HG03066 (cell line): ENCODE data around the gene CCDC188.

ENCODE experiments used
- ATAC-seq: cut with Tn5 transposase; IDR thresholded peaks from one replicate; pipeline ENCODE4 v1.9.1; 2021; ENCODE audit warnings: low read depth; ENCODE audit not compliant: unreplicated experiment

The CCDC188 gene

DNA sequence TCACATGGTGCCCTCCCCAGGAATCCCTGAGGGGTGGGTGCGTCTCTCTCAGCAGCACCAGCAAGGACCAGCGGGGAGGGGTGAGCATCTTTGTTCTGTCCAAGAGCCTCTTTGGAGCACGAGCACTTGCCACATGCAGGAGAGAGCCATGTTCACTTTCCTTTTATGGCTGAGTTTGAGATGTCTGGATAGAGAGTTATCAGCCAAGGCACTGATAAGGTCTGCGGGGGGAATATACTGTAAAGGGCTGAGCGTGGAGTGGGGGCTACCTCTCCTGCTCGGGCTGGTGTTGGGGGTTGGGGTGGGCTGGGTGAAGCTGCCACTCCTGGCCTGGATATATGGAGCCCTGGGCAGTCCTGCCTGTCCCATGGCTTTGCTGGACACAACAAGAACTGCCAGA, 34.9 kb upstream of the CCDC188 start:
- no peak for ATAC-seq

DNA sequence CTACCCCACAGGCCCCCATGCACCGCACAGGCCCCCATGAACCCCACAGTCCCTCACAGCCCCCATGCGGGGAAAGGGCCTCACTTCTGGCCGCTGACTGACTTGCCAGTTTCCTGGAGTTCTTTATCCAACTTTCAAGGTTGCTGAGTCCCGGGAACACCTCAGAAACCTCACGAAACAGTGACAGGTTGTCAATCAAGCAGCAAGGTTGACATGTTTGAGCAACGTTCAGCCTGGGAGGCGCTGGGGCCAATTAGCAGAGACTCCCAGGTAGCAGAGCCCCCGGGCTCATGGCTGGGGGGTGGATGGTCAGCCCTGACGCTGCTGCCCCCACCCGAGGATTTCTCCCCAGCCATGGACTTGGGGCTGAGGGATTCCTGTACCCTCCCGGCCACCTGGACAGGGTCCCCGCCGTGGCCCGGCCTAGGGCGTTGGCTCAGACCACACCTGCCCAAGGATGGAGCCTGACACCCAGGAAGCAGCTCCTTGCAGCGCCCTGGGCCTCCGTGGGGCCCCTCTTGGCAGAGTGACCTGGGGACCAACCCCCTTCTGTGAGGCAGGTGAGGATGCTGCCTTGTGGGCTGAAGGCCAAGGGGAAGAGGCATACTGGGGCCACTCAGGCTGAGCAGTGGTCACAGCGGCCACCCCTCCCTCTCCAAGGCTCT, 33.8 kb upstream of the CCDC188 start:
- ATAC-seq, result no peak

DNA sequence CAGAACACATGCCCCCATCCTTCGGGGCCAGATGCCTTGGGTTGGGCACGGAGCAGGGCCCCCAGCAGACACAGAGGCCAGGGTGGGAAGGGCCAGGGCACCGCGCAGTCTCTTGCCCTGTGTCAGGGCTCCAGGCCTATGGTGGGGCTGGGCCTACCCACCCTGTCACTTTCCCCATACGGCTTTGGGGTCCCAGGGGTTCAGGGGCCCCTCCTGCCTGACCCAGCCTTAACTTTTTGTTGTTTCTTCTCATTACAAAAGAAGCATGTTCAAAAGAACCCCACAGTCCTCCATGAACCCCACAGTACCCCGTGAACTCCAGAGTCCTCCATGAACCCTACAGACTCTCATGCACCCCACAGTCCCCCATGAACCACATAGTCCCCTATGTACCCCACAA, 33.0 kb upstream of the CCDC188 start:
- ATAC-seq, result no peak

DNA sequence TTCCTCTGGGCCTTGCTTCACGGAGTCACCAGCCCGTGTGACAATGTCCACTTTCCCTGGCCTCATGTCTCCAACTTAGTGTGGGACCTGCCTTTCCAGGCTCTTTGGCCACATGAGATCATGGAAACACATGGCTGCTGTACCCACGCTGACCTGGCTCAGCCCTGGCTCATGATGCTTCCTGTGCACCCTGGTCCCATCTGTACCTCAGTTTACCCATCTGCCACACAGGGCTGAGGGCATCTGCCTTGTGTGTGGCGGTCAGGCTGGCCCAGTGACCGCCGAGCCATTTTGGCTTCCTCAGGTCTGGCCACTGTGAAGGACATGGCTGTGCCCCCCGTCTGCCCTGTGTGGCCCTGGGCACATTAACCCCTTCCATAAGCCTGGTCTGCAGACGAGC, 32.2 kb upstream of the CCDC188 start:
- no peak for ATAC-seq

DNA sequence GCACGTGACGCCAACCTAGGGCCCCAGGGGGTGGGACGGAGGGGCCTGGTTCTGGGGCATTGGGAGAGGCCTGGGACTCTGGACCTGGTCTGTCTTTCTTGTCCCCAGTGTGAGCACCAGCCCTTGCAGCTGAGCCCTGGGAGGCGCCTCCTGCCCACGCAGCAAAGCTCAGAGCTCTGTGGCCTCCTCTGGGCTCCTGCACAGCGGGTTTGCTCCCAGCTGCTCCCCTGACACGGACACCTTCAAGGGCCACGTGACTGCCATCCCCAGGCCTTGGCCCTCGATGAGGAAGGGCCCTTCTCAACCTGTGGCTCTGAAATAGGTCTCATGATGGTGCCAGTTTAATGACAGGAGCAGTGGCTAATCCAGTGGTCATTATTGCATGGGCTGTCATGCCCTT, 31.5 kb upstream of the CCDC188 start:
- no peak for ATAC-seq

DNA sequence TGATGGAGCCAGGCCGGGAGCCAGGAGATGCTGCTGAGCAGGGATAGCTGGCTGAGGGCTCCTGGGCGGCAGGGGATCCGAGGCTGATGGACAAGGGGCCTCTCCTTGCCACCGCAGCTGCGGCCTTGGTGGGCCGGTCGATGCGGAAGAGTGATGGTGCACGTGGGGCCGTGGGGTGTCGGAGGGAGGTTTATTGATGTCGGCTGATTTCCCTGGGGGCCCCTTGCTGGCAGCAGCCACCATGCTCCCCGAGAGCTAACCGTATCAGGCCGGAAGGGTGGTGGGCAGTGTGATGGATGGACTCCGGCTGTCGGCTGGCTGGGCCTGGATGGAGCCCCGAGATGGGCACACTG, 31.0 kb upstream of the CCDC188 start:
- ATAC-seq, result no peak

DNA sequence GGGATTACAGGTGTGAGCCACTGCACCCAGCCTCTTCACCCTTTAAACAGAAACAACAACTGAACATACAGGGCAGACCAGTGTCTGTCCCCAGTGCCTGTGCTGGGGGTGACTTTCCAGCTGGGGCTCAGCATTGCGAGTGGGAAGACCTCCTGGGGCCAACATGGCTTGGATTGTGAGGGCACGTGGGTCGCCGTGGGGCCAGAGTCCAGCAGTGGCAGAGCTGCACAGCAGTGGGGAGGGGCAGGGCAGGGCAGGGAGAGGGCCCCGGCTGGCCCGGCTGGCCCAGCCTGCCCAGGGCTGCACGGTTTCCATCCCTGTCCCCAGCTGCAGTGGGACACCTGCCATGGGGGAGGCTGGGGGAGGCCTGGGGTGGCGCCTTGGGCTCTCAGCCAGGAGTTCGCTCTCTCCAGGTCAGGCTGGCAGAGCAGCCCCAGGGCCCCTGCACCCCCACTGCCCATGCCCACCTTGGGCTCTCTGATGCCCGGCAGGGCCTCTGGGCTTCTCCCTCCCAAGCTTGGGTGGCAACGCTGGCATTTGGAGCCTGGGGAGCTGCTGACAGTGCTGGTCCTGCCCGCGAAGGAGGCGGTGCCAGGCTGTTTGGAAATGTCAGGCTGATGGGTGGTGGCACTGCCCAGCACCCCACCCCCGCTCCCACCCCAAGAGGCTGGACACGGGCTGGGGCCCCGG, 30.5 kb upstream of the CCDC188 start:
- ATAC-seq, result no peak

DNA sequence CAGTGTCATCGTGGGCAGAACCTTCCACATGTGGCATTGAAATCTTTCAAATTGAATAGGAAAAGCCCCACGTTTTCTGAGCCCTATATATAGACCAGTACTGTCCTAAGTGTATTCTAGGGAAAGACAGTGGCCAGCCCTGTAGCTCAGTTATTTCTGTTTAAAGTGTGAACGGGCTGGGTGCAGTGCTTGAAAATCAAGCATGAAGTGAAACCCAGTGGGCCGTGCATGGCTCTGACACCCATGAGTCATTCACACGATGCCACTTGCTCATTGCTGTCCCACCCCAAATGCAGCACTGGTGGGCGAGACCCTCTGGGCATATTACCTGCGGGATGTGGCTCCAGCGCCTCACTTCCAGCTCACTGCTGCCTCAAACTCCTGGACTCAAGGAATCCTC, 29.8 kb upstream of the CCDC188 start:
- ATAC-seq, result no peak

DNA sequence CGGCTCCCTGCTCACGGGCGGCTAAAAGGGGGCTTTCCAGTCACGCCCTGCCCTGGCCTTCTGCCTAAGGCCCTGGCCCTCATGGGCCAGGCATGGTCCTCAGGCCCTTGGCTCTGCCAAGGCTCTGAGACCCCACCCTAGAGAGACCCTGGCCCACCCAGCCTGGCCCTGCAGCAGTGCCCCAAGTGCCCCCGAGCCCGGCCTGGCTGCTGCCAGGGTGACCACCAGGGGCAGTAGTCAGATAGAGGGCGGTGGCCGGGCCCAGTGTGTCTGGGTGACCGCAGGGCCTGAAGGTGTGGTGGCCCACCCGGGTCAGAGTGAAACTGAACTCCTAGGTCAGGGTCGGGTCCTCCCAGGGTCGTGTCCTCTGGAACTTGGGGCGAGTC, 29.4 kb upstream of the CCDC188 start:
- ATAC-seq, result no peak

DNA sequence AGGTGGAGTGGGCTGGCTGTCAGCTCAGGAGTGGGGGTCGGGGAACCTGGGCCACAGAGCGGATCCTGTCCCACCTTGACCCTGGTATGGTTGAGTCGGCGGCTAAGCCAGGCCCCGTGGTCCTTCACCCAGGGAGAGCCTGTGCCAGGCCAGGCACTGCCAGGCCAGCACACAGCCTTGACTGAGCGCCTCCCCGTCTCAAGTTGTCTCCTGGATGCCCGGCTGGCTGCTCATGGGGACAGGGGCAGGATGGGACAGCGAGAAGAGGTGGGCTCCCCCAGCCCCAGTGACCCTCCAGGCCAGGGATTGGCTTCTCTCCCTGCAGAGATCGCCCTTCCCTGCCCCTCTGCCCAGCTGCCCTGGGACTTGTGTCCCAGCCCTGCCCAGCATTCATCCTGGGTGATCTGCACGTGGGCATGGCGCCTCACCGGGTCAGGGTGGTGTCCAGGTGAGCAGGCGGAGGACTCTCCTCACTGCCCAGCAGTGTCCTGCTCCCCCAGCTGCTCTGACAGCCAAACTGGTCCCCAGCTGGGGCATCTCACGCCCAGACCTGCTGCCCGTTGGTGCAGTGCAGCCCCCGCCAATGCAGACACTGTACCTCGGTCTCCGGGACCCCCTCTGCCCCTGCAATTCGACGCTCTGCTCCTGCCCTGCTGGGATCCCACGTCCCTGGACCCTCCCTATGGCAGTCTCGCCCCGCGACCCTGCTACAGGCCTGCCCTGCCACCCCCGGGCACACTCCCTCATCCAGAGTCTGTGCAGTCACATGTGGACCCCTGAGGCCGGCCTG, 28.8 kb upstream of the CCDC188 start:
- ATAC-seq, result no peak

DNA sequence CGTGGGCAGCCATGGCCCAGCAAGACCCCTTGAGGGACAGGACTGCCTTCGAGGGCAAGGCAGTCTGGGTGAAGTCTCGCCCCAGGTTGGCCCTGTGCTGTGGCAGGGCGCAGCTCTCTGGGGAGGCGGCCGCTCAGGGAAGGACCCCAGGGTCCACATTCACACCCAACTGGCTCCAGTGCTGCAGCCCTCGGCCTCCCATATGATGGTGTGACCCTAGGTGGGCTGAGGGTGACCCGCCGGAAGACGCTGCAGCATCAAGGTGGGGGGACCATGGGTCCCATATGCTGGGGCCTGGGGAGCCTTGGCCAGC, 28.0 kb upstream of the CCDC188 start:
- ATAC-seq, result no peak

DNA sequence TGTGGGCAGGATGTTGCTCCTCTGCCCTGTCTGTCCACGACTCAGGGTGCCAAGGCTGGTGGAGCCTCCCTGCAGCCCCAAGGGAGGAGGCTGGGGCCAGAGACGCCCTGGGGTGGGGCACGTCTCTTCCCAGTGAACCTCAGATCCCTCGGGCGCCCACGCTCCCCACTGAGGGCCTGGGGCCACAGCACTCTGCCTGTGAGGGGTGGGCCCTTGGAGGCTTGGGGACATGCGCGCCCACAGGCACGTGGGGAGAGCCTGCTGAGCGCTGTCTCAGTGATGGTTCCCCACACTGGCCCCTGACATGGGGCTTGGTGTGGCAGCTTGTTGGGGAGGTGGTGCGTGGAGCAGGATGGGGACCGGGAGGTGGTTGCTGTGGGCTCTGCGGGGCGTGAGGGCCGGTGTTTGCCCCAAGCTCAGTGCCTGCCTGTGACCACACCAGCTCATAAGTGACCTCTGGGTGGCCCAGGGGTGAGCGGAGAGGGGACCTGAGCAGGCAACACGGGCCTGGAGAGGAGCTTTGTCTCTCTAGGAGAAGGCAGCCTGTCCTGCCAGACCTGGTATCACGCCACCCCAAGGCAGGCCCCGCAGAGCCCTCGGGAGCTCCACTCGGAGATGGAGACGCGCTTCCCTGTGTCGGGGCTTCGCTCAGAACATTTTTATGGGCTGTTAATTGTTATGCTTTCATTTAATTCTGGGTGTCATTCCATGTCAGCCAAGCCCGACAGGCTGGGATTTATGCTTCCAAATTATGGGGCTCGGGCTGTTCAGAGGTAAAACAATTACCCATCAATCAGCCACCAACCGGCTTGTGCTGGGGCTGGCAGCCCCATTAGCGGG, 27.4 kb upstream of the CCDC188 start:
- no peak for ATAC-seq

DNA sequence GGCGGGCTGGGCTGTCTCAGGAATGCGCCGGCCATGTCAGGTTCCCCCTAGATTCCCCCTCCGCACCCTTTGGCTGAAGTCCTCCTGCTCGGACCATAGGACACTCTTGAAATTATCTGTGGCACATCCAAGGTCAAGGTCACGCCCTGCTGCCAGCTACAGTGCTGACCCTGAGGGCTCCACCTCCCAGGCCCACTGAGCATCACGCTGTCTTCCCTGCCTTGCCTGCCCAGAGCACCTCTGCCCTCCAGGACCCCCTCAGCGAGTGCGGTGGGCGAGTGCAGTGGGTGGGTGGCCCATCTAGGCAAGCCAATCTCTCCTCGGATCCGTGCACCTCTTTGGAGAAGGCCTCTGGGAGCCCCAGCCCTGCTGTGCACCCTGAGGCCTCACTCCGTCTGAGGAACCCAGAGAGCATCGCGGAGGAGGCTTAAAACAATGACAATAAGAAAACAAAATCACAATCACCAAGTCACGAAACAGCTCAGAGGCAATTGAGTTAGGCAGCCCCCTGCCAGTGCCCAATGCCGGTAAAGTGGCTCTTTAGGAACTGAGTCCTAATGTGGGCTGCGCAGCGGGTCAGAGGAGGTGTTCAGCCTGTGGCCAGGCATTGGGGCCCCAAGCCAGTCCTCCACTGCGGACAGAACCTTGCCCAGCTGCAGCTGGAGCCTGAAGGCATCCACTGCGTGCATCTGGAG, 26.5 kb upstream of the CCDC188 start:
- no peak for ATAC-seq

DNA sequence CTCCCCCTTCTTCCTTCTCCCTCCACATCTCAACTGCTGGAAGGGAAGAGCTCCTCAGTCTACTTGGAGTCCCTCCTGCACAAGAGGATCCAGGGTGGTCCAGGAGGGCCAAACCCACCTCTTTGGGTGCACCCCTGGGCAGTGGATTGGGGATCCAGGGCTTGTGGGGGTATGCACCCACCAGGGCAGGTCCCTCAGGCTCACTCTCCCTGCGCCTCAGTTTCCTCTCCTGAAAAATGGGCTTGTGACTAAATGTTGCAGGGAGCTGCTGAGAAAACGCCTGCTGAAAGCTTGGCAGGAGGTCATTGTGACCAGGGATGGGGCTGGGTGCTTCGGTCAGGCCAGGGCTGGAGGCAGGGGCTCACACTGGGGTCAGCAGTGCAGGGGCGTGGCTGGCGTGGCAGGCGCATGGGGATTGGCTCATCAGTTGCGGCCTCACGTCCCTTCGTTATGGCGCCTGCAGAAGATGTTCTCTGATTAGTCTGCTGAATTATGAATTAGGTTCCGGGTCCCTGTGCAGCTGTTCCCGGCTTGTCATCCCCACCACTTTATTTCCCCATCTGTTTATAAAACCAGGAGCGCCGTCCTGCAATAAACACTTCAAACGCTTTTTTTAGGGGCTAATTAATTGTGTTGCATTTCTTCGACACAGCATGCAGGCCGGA, 25.7 kb upstream of the CCDC188 start:
- ATAC-seq, result no peak

DNA sequence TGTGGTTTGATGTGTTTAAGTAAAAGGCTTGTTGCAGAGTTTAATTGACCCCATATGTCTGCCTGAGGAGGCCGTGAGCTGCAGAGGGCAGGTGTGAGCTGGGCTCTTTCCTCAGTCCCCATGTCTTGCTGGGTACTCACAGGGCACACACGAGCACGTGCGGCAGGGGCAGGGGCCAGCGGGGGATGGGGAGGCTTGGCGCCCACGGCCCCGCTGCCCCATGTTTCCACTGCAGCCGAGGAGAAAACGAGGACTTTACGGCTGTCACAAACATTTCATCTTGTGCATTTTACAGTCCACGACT, 24.7 kb upstream of the CCDC188 start:
- no peak for ATAC-seq

DNA sequence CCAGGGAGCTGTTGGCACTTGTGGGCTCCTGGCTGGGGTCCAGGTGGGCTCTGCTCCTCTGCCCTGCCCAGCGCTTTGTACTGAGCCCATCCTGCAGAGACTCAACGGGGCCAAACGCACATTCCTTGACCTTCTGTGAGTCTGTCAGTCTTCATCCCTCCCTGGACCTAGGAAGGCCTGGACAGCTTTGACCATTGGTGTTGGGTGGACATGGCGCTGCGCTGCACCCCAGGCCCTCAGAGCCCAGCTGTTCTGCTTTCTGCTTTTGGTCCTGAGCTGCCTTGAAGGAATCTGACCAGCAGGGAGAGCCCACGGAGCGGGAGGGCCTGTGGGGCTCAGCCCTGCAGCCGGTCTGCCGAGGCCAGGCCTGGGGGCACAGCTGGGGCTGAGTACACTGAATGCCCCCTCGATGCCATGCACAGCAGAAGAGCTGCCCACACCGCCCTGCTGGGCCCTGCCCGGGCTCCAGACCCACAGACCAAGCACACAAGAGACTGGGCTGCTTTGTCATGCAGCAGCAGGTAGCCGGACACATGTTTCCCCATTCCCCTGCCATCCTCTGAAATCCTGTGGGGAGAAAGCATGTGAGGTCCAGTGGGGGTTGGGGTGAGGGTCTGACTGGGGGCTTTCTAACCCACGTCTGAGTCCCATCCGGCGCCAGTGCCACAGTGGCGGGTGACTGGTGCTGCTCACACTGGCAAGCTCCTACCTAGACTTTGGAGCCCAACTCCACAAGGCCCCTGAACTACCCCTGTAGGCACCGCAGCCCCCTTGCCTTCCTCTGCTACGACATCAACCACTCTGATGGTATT, 24.1 kb upstream of the CCDC188 start:
- no peak for ATAC-seq

DNA sequence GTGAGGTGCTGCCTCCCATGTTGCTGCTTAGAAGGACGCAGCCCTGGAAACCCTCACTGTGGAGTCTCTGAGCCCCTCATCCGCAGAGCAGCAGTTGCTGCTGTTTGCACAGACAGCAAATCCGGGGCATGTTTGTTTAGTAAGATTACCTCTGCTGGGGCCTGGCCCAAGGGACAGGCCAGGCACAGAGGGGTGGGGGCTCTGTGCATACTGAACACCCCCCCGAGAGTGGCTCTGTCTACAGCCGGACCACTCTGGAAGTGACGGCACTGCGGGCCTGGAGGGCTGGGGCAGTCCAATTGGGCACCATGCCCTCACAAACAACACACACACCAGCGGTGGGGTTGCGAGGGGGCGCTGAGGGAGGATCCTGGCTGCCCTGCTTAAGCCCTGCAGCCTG, 22.9 kb upstream of the CCDC188 start:
- ATAC-seq, result no peak

DNA sequence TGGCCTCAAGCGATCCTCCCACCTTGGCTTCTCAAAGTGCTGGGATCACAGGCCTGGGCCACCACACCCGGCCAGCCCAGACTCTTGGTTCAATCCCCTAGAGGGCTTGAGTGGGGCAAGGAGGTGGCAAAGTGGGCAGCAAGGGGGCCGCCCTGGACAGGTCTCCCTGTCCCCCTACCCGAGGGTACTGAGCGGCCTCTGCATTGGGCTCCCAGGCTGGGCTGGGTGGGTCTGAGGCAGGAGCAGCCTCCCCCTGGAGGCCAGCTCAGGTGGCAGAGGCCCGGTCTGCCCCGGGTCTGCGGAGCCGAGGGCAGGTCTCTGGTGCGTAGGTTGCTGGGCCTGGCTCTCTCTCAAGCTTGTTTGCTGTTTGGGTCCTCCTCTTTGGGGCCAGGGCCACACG, 22.4 kb upstream of the CCDC188 start:
- ATAC-seq, result no peak

DNA sequence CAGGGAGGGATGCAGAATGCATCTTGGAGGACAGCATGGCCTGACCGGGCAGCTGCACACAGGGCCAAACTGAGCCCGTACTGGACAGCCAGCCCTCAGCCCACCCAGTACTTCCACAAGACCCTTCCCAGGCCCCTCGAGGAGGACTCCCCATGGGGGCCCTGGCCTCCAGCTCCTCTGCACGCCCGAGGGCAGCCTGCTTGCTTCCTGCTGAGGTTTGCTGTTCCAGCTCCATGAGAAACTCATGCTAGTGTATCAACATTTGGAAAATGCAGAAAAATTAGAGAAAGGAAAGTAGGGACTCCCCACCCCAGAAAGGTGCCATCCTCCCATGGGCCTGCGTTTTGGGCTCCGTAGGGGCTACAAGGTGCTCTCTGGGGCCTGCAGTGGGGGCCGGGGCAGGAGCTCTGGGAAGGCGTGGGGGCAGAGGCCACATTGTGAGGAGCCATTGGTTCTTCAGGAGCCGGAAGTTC, 21.3 kb upstream of the CCDC188 start:
- no peak for ATAC-seq
